ENCODE results near the gene CEACAM18.

Gene CEACAM18

DNA sequence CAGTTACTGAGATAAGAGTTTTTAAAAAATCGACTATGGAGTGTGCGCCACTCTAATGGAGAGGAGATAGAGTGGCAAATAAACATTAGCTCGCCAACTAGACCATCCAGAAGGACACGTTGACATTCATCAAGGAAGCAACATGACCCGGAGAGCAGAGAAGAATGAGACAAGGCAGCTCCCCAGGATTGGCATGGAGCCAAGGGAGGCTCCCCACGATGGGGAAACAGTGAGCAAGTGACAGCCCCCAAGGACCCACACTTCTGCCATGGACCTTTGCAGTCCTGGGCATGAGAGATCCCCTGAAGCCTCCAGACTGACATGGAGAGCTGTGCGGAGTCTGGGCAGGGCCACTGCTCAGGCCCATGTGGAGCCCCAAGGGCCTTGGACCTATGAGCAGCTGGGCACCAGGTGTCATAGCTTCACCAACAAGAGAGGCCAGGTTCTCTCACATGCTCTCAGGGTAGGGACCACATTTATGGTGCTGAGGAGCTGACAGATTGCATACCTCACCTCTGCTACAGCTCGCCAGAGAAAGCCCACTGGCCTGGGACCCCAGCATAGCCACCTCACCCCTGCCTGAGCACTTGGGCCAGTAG, 46.4 kb downstream of the CEACAM18 start:
- DNase-seq (ENCODE audit: extremely low read depth in 1 of 2, low read depth in 1 of 2) = no peak

DNA sequence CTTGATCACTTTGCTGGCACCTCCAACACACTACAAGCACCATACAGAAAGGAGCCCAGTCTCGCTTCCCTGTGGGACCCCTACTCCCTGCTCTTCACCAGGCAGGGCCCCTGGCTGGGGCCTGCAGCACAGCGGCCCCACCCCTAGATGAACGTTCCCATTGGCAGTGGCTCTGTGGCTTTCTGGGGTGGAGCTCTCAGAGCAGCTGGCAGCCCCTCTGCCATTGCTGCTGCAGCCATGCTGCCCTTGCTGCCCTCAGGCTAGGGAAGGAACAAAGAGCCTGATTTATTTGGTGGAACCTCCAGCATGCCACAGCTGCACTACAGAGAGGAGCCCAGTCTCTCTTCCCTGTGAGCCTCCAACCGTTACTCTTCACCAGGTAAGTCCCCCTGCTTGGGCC, 47.3 kb downstream of the CEACAM18 start:
- no peak for DNase-seq (ENCODE audit: extremely low read depth in 1 of 2, low read depth in 1 of 2)

DNA sequence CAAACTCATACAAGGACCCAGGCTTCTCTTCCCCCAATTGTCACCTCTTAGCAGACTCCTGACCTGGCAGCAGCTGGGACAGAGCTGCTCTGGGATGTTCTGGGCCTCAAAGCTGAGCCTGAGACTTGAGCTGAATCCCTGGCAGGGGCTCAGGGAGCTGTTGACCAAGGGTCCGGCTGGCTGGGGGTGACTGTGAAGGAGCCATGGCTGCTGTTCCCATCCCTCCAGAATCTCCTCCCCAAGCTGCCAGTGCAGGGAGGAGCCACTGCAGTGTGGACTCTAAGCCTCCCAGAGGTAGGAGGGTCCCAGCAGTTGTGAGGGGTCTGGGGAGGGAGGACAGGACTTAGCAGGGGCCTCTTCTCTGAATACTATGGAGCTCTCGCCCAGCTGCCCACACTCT, 51.0 kb downstream of the CEACAM18 start:
- DNase-seq (ENCODE audit: extremely low read depth in 1 of 2, low read depth in 1 of 2) = no peak

DNA sequence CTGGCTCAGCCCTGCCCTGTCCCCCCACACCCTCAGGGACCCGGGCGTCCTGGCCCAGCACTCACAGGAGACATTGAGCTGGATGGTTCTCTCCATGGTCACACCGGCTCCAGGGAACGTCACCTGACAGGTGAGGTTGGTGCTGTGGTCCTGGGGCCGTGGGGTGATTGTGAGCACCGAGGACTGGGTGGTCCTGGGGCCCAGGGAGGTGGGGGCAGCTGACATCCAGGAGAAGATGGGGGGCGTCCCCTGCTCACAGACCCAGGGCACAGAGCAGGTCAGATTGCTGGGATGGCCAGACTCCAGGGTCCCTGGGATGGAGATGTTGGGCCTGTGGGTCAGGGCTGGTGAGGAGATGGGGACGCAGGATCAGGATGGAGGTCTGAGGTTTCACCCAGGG, 52.3 kb downstream of the CEACAM18 start:
- DNase-seq (ENCODE audit: extremely low read depth in 1 of 2, low read depth in 1 of 2) = no peak

DNA sequence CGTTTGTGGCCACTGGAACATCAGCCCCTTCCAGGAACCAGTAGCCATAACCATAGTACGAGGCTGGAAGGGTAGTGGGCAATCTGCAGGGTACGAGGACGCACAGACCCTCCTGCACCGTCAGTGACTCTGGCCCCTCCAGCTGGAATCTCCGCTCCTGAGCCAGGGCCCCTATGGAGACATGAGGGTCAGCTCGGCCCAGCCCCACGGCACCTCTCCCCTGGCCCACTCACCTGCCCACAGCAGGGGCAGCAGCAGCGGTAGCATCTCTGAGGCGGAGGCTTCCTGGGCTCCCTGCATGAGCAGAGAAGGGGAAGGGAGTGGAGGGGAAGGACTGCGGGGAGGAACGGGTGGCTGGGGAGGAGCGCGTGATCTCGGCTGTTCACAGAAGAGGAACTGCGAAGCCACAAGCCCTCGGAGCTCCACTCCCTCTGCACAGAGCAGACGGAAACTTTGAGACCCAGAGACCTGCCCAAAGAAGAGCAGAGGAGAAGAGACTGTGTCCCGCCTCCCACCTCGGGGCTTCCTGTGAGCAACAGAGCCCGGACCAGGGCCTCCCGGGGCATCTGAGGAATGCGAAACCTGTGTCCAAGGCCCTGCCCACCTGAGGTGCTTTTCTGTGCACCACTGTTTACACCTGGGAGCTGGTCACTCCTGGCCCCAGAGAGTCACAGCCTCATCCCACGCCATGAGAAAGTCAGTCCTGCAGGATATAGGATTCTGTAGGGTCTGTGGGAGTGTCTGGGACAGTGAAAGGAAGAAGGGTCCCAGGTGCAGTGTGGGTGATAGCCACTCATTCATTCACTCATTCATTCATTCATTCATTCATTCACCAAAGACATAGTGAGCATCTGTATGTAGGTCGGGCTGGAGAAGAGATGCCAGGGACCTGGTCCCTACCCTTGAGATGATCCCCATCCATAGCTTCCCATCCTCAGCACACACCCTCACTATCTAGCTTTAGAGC, 53.3 kb downstream of the CEACAM18 start, which contains the start of gene SIGLEC6:
SIGLEC6 (minus strand) TSS at position 322 of the 967 bp plus-strand sequence; CDS start at position 300, 22 bp downstream.
- DNase-seq (ENCODE audit: extremely low read depth in 1 of 2, low read depth in 1 of 2) = no peak

DNA sequence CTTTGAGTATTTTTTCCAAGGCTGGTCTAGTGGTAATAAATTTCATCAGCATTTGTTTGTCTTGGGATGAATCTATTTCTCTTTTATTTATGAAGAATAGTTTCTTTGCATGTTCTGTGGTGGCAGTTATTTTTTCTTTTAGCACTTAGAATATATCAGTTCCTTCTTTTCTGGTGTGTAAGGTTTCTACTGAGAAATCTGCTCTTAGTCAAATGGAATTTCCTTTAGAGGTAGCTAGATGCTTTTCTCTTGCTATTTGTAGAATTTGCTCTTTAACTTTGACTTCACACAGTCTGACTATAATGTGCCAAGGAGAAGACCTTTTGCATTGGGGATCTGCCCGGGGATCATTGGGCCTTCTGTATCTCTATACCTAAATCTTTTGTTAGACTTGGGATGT, 57.2 kb downstream of the CEACAM18 start:
- no peak for DNase-seq (ENCODE audit: extremely low read depth in 1 of 2, low read depth in 1 of 2)

DNA sequence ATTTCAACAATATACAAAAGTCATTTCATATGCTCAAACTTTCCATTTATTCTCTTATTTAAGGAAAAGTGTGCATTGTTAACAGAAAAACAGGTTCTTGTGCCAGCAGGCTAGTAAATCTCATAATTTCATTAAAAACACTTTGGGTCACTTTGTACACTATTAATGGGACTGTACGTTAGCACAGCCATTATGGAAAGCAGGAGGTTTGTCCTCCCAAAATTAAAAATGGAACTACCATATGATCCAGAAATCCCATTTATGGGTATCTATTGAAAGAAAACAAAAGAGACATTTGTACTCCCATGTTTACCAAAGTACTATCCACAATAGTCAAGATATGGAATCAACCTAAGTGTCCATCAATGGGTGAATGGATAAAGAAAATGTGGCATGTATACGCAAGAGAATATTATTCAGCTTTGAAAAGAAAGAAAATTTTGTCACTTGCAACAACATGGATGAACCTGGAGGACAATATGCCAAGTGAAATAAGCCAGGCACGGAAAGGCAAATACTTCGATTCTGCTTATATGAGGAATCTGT, 61.6 kb downstream of the CEACAM18 start:
- no peak for DNase-seq (ENCODE audit: extremely low read depth in 1 of 2, low read depth in 1 of 2)

Data from activated CD8-positive, alpha-beta memory T cell treated with anti-CD3 and anti-CD28 coated beads for 1 hour (primary cell).